Naive thymus-derived CD8-positive, alpha-beta T cell (primary cell): Measurements from ENCODE around the gene HEG1. TPM values are rescaled to one million over a fixed set of nuclear protein-coding genes. Genes with fewer than 3 reads are reported as not detected.
A peak's percentile ranks its signal among the peaks of the same experiment; 100 is the strongest.

Experiments
- ATAC-seq, 2 donors: fragments of 150-1000 bp; cut with Tn5 transposase in 1 of 2; sonication (Bioruptor Pico), chemical (Tn5 transposase) in 1 of 2; 1 replicate in 1 of 2; 2 replicates in 1 of 2; pipeline ENCODE4 v1.10.0; 2021; ENCODE audit warnings: mild to moderate bottlenecking in 2 of 2, moderate library complexity in 2 of 2
- POLR2A ChIA-PET: fragments of 350-600 bp; sonication (Branson Sonifier 250); formaldehyde crosslinking; loops from one replicate; lab custom pipeline; 2021; ENCODE audit warnings: antibody characterized with exemption; lab: Charles Lee
- DNase-seq, 10 donors: peaks; one replicate each; pipeline versions ENCODE4 v3.0.0 to v3.0.0-alpha.2; 2020 to 2022
- H3K27ac Mint-ChIP-seq, 10 donors: one replicate each; pipeline ENCODE4 v1.8.0; 2020 to 2022; ENCODE audit warnings: mild to moderate bottlenecking in 10 of 10, mixed read lengths in 10 of 10, moderate library complexity in 4 of 10, inconsistent platforms in 1 of 10
- H3K27me3 Mint-ChIP-seq, 5 donors: one replicate each; pipeline ENCODE4 v1.8.0; 2021 to 2022; ENCODE audit warnings: mixed read lengths in 5 of 5
- H3K36me3 Mint-ChIP-seq, 3 donors: one replicate each; pipeline ENCODE4 v1.8.0; 2020 to 2022; ENCODE audit warnings: mixed read lengths in 3 of 3, mild to moderate bottlenecking in 2 of 3, inconsistent platforms in 1 of 3
- H3K4me1 Mint-ChIP-seq, 4 donors: one replicate each; pipeline ENCODE4 v1.8.0; 2021 to 2022; ENCODE audit warnings: mixed read lengths in 4 of 4
- H3K4me3 Mint-ChIP-seq, 10 donors: one replicate each; pipeline ENCODE4 v1.8.0; 2020 to 2022; ENCODE audit warnings: mild to moderate bottlenecking in 10 of 10, mixed read lengths in 10 of 10, moderate library complexity in 6 of 10, inconsistent platforms in 1 of 10
- H3K9me3 Mint-ChIP-seq, 9 donors: one replicate each; pipeline ENCODE4 v1.8.0; 2020 to 2022; ENCODE audit warnings: mixed read lengths in 9 of 9, mild to moderate bottlenecking in 3 of 9, inconsistent platforms in 1 of 9, moderate library complexity in 1 of 9
- polyA plus RNA-seq, 3 donors: library from polyadenylated mRNA; unstranded; fragments of 300-500 nt; fragmentation: Illumina TruSeq; gene quantifications; one replicate each; pipeline ENCODE4 v1.2.3, GENCODE V29; 2021
- total RNA-seq, 8 experiments: library from RNA in 2 of 8; stranded (reverse) in 2 of 8; gene quantifications; one replicate each; pipeline ENCODE4 v1.2.3 and lab custom pipeline; 2021 to 2026

Gene HEG1
- total and polyA plus RNA-seq, 5 experiments from 2014 or later: 1.5 to 10.3 (median 2.3) TPM

DNA sequence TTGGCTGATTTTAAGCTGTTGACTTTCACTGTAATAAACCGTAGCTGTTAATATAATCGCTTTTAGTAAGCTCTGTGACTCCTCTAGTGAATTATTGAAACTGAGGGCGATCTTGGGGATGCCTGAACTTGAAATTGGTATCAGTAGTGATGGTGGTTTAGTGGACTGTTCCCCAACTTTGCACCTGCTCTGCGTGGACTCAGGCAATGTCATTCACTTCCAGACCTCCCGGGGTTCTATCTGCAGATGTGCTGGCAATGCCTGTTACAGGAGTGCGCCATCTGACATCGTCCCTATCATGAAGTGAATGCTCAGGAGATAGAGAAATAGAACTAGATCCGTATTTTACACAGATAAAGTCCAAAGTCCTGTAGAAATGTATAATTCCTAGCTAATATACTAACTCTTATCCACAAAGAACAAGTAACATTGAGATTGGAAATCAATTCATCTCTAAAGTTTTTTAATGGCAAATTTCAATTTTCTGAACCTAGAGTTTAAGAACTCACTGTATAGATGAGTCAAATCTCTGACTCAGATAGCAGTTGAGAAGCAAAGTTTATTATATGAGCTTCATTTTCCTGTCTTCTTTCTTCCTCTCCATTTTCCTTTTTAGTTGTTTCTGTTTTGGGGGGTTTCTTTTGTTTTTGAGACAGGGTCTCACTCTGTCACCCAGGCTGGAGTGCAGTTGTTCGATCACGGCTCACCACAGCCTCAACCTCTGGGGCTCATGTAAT lies 51.8 kb downstream of the HEG1 start:
- no peaks in the 10 kb centered on the region for H3K27me3 Mint-ChIP-seq
- no peak for ATAC-seq
- no peak overlapping the region for H3K4me3 Mint-ChIP-seq
- H3K27ac Mint-ChIP-seq: peak overlapping the region in 9 of 10 donors; percentile 27 to 95 (median 87)
- H3K4me1 Mint-ChIP-seq: peaks cover 6 to 23% (median 21%) of the 10 kb centered on the region in 4 donors
- no peaks in the 10 kb centered on the region for H3K9me3 Mint-ChIP-seq
- POLR2A ChIA-PET: no interaction called here
- DNase-seq: no peak
- peaks cover 0 to 81% (median 48%) of the 10 kb centered on the region in 3 donors for H3K36me3 Mint-ChIP-seq

- Mint-ChIP-seq H3K27ac (peak overlapping the region in 9 of 10 donors; percentile 24 to 95 (median 89)), H3K36me3 (peaks cover 0 to 81% (median 42%) of the 10 kb centered on the region in 3 donors), H3K9me3 (no peaks in the 10 kb centered on the region), H3K27me3 (no peaks in the 10 kb centered on the region), H3K4me1 (peaks cover 6 to 23% (median 20%) of the 10 kb centered on the region in 4 donors), H3K4me3 (no peak overlapping the region)
- ATAC-seq: no peak
- no peak for DNase-seq
- POLR2A ChIA-PET: interaction anchor here (1.3 kb wide), 1 partner anchor 49 kb away, joined by 4 read pairs; no protein-coding TSS in a partner anchor
These were observed 52.4 kb downstream of the HEG1 start for GRCh38 chr3:125003369-125003853.

DNA sequence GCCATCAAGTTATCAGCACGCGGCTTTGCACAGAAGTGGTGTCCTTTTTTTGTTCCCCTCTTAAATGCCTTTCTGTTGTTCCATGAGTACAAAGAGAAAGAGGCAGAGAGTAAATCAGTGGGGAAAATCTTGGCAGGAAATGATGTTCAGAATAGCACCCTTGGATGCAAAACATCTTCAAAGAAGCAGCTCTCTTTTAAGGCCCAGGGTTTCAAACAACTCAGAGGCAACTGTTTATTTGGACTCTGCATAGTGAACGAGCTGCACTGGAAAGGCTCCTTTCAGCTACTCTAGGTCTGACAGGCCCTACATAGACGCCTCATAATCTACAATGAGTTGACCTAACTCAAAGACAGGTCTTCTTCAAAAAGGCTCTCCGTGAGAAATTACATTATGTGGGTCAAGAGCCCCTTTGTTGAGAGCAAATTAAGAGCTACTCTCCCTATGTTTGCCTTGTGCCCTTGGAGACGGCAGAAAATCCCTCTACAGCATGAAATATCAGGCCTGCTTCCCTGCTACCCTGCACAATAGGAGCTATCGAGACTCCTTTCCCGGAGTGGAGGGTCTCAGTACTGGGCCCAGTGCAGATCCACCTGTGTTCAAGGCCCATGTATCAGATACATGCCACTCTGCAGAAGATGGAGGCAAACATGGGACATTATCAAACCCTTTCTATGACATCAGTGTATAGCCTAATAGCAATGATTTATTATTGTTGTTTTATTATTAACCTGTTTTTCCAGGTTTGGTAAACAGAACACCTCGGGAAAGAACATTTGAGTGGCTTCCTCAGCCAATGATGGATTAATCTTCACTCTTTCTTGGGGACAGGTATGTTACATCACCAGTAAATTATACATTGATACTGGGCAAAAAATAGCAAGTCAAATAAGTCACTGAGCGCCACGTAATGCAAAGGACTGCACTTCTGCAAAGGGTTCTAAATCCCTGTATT lies 53.1 kb downstream of the HEG1 start:
- peak; percentile 85 to 89 for ATAC-seq
- H3K27ac Mint-ChIP-seq: peak overlapping the region; percentile 79 to 95 (median 90)
- POLR2A ChIA-PET: interaction anchor here (0.6 to 1.3 kb wide), 3 partner anchors 50 to 252 kb away, joined by 3 to 8 read pairs (median 4); no protein-coding TSS in a partner anchor

GRCh38 chr3:125001557-125002413 lies 54.0 kb downstream of the HEG1 start:
- H3K4me1 Mint-ChIP-seq: peaks cover 6 to 23% (median 20%) of the 10 kb centered on the region in 4 donors
- peak overlapping the region; percentile 79 to 95 (median 90) for H3K27ac Mint-ChIP-seq
- H3K36me3 Mint-ChIP-seq: peaks cover 7 to 85% (median 42%) of the 10 kb centered on the region in 3 donors
- POLR2A ChIA-PET: interaction anchor here (0.6 to 1.3 kb wide), 3 partner anchors 51 to 253 kb away, joined by 3 to 8 read pairs (median 4); no protein-coding TSS in a partner anchor
- ATAC-seq: peak; percentile 78 to 82
- H3K4me3 Mint-ChIP-seq: peak overlapping the region in 8 of 10 donors; percentile 22 to 51 (median 34)
- DNase-seq: peak in 2 of 10 donors; percentile 2 to 46
- no peaks in the 10 kb centered on the region for H3K27me3 Mint-ChIP-seq
- H3K9me3 Mint-ChIP-seq: no peaks in the 10 kb centered on the region

More for the DNA sequence above, 53.1 kb downstream of the HEG1 start:
- Mint-ChIP-seq H3K27me3 (no peaks in the 10 kb centered on the region), H3K36me3 (peaks cover 7 to 82% (median 38%) of the 10 kb centered on the region in 3 donors), H3K9me3 (no peaks in the 10 kb centered on the region), H3K4me1 (peaks cover 6 to 23% (median 20%) of the 10 kb centered on the region in 4 donors), H3K4me3 (peak overlapping the region in 8 of 10 donors; percentile 7 to 51 (median 31))
- DNase-seq: peak in 5 of 10 donors; percentile 9 to 73 (median 33)

GRCh38 chr3:125000661-125001060 lies 55.1 kb downstream of the HEG1 start:
- POLR2A ChIA-PET: interaction anchor here (0.7 kb wide), 1 partner anchor 51 kb away, joined by 4 read pairs; no protein-coding TSS in a partner anchor
- Mint-ChIP-seq H3K4me3 (no peak overlapping the region), H3K9me3 (no peaks in the 10 kb centered on the region), H3K27ac (peak overlapping the region in 4 of 10 donors; percentile 36 to 95 (median 56)), H3K27me3 (no peaks in the 10 kb centered on the region), H3K36me3 (peaks cover 7 to 87% (median 39%) of the 10 kb centered on the region in 3 donors), H3K4me1 (peaks cover 6 to 30% (median 22%) of the 10 kb centered on the region in 4 donors)
- DNase-seq (no peak), ATAC-seq (no peak)

- no peaks in the 10 kb centered on the region for H3K27me3 Mint-ChIP-seq
- no peak overlapping the region for H3K4me3 Mint-ChIP-seq
- DNase-seq: no peak
- H3K9me3 Mint-ChIP-seq: no peaks in the 10 kb centered on the region
- H3K36me3 Mint-ChIP-seq: peaks cover 7 to 88% (median 38%) of the 10 kb centered on the region in 3 donors
- H3K27ac Mint-ChIP-seq: peak overlapping the region in 3 of 10 donors; percentile 15 to 62 (median 52)
- no peak for ATAC-seq
- peaks cover 6 to 33% (median 24%) of the 10 kb centered on the region in 4 donors for H3K4me1 Mint-ChIP-seq
- POLR2A ChIA-PET: no interaction called here
These were observed 55.8 kb downstream of the HEG1 start for GRCh38 chr3:124999897-125000435.

- POLR2A ChIA-PET: no interaction called here
- ATAC-seq (no peak), DNase-seq (no peak)
- Mint-ChIP-seq H3K36me3 (peaks cover 7 to 85% (median 32%) of the 10 kb centered on the region in 3 donors), H3K27ac (peak overlapping the region in 5 of 10 donors; percentile 9 to 79 (median 55)), H3K4me3 (no peak overlapping the region), H3K9me3 (no peaks in the 10 kb centered on the region), H3K4me1 (peaks cover 6 to 33% (median 24%) of the 10 kb centered on the region in 4 donors), H3K27me3 (no peaks in the 10 kb centered on the region)
These were observed 56.5 kb downstream of the HEG1 start for GRCh38 chr3:124999317-124999716.

DNA sequence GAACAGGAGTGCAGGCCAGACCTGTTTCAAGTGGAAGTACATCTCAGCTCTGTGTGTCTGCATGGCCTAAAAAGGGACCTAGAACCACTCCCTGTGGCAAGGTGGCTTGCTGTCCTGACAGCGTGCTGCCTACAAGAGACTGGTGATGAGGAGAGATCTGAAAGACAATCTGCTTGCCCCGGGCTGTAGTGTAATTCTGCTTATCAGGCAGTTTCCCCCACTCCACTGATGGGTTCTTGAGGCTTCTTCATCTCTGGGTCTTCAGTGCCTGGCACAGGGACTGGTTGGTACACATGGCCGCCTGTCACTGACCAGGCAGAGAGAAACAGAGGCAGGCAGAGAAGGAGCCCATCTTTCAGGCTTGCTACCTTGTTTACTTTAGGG lies 57.6 kb downstream of the HEG1 start:
- H3K4me1 Mint-ChIP-seq: peaks cover 4 to 29% (median 23%) of the 10 kb centered on the region in 4 donors
- H3K27ac Mint-ChIP-seq: peak overlapping the region in 5 of 10 donors; percentile 34 to 83 (median 49)
- no peaks in the 10 kb centered on the region for H3K9me3 Mint-ChIP-seq
- H3K27me3 Mint-ChIP-seq: no peaks in the 10 kb centered on the region
- no peak for DNase-seq
- ATAC-seq: no peak
- POLR2A ChIA-PET: no interaction called here
- no peak overlapping the region for H3K4me3 Mint-ChIP-seq
- peaks cover 7 to 84% (median 37%) of the 10 kb centered on the region in 3 donors for H3K36me3 Mint-ChIP-seq

DNA sequence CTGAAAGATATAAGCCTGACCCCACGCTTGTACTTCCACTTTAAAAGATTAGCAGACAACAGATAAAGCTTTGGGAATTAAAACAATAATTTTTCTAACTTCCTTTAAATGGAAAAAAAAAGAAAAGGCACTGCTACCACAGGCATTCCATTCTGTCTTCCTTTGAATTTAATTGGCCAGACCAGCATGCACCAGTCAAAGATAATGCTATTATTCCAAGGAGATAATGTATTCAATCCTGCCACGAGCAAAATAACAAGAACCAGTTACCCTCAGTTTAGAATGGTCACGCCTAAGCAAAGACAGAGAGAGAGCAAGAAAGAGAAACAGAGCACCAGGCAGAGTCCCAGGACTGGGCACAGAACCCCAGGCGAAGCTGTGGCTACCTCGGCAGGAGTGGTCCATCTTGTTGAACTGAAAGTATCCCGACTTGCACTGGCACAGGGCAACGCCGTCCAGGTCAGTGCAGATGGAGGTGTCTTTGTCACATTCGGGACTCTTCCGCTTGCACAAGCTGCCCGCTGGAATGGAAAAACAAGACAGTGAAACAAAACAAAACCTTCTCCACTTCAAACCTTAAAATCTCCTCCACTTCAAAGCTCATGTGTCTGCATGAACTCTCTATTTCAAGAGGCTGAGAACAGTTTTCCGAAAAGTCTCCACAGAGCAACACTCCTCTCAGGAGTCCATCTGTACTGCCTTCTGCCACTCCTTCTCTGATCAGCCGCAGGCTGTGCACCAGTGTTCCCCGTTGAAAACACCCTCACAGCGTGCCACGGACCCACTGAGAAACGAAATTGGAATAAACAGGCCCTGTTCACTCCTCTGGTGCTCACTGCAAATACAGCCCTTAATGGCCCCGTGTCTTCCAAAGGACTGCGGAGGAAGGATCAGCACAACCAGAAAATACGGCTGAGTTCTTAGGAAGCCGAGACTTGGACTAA lies 58.2 kb downstream of the HEG1 start:
- Mint-ChIP-seq H3K36me3 (peaks cover 7 to 83% (median 37%) of the 10 kb centered on the region in 3 donors), H3K27me3 (no peaks in the 10 kb centered on the region), H3K4me1 (peaks cover 3 to 22% (median 17%) of the 10 kb centered on the region in 4 donors), H3K4me3 (no peak overlapping the region), H3K9me3 (no peaks in the 10 kb centered on the region), H3K27ac (peak overlapping the region in 4 of 10 donors; percentile 31 to 68 (median 50))
- no peak for ATAC-seq
- DNase-seq: no peak
- POLR2A ChIA-PET: interaction anchor here (1.1 kb wide), 1 partner anchor 15 kb away, joined by 3 read pairs; no protein-coding TSS in a partner anchor

DNA sequence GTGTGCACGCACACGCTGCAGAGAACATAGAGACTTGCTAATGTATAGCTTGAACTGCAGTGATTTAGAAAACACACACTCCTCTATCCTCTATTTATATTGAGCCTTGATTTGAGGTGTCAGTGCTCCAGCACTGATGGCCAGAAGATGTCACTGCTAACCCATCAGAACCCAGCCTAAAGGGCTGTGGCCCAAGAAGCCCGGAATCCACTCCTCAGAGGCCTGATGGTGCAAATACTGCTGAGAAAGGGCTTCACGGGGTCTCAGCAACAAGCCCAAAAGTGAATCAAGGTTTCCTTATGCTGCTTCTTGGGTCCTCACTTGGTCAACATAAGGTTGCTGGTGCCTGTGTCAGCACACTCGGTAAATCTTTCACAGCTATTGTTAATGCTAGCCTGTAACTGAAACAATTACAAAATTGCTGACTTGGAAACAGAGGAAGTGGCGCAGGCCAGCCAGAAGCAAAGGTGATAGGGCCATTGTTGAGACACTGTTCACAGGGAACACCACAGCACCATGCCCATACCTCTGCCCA lies 60.3 kb downstream of the HEG1 start:
- peak overlapping the region in 3 of 10 donors; percentile 18 to 84 (median 43) for H3K27ac Mint-ChIP-seq
- no peaks in the 10 kb centered on the region for H3K27me3 Mint-ChIP-seq
- POLR2A ChIA-PET: interaction anchor here (0.7 kb wide), 1 partner anchor 445 kb away, joined by 3 read pairs; no protein-coding TSS in a partner anchor
- DNase-seq (peak; percentile 13 to 78 (median 56)), ATAC-seq (peak; percentile 85 to 98)
- no peak overlapping the region for H3K4me3 Mint-ChIP-seq
- peaks cover 7 to 81% (median 32%) of the 10 kb centered on the region in 3 donors for H3K36me3 Mint-ChIP-seq
- peaks cover 0 to 10% (median 4%) of the 10 kb centered on the region in 4 donors for H3K4me1 Mint-ChIP-seq
- no peaks in the 10 kb centered on the region for H3K9me3 Mint-ChIP-seq
